CD14-positive monocyte (primary cell): ENCODE measurements around the gene CEACAM16. TPM values are rescaled to one million over a fixed set of nuclear protein-coding genes. Genes with fewer than 3 reads are reported as not detected.

Experiments
- DNase-seq, 3 donors: peaks; one replicate each; pipeline ENCODE4 v3.0.0-alpha.2; 2011 to 2022
- H2AFZ ChIP-seq: 2 replicates; pipeline ENCODE4 v1.6.0; 2012; ENCODE audit warnings: mild to moderate bottlenecking, low read depth, low read length, inconsistent platforms; ENCODE audit not compliant: insufficient read depth, poor library complexity, severe bottlenecking
- H3K27ac ChIP-seq, 2 donors: 1 replicate in 1 of 2; 2 replicates in 1 of 2; pipeline ENCODE4 v1.5.1; 2012 to 2013; ENCODE audit warnings: low read length in 2 of 2, control low read depth in 1 of 2, inconsistent platforms in 1 of 2, low read depth in 1 of 2, mild to moderate bottlenecking in 1 of 2
- H3K27me3 ChIP-seq, 2 donors: one replicate each; pipeline versions ENCODE4 v1.6.0 to v1.6.1; 2011 to 2013; ENCODE audit warnings: low read length in 2 of 2; ENCODE audit not compliant: control insufficient read depth in 2 of 2, insufficient read depth in 2 of 2
- H3K36me3 ChIP-seq, 2 donors: replicated peaks in 1 of 2; 1 replicate in 1 of 2; 2 replicates in 1 of 2; pipeline versions ENCODE4 v1.5.1 to v1.6.1; 2012 to 2013; ENCODE audit warnings: low read length in 2 of 2, control low read depth in 1 of 2, inconsistent platforms in 1 of 2, mild to moderate bottlenecking in 1 of 2; ENCODE audit not compliant: insufficient read depth in 2 of 2, control insufficient read depth in 1 of 2
- H3K4me1 ChIP-seq, 2 donors: 1 replicate in 1 of 2; 2 replicates in 1 of 2; pipeline versions ENCODE4 v1.5.1 to v1.6.1; 2012 to 2013; ENCODE audit warnings: low read length in 2 of 2, control low read depth in 1 of 2, inconsistent platforms in 1 of 2, mild to moderate bottlenecking in 1 of 2, moderate library complexity in 1 of 2; ENCODE audit not compliant: insufficient read depth in 2 of 2, control insufficient read depth in 1 of 2
- H3K4me2 ChIP-seq: replicated peaks from 2 replicates; pipeline ENCODE3; 2012; ENCODE audit warnings: low read length, moderate library complexity, mild to moderate bottlenecking; ENCODE audit not compliant: poor library complexity, severe bottlenecking; ENCODE audit errors: extremely low read depth
- H3K4me3 ChIP-seq, 3 experiments: fragments of 200-600 bp in 1 of 3; sonication (generic) in 1 of 3; replicated peaks in 1 of 3; 1 replicate in 2 of 3; 2 replicates in 1 of 3; pipeline ENCODE4 v1.5.1; 2011 to 2013; ENCODE audit warnings: low read length in 3 of 3, mild to moderate bottlenecking in 3 of 3, control low read depth in 2 of 3, low read depth in 2 of 3, inconsistent platforms in 1 of 3, moderate library complexity in 1 of 3
- H3K79me2 ChIP-seq: 2 replicates; pipeline ENCODE4 v1.6.0; 2012; ENCODE audit warnings: mild to moderate bottlenecking, control low read depth, inconsistent platforms, low read length, moderate library complexity; ENCODE audit not compliant: insufficient read depth
- H3K9ac ChIP-seq: 2 replicates; pipeline ENCODE4 v1.6.0; 2017; ENCODE audit warnings: low read length, mild to moderate bottlenecking; ENCODE audit not compliant: insufficient read depth, poor library complexity, severe bottlenecking
- H3K9me3 ChIP-seq, 2 donors: replicated peaks in 1 of 2; 1 replicate in 1 of 2; 2 replicates in 1 of 2; pipeline versions ENCODE4 v1.5.1 to v1.6.1; 2012 to 2013; ENCODE audit warnings: low read length in 2 of 2, control low read depth in 1 of 2; ENCODE audit not compliant: control insufficient read depth in 1 of 2, insufficient read depth in 1 of 2
- H4K20me1 ChIP-seq: 2 replicates; pipeline ENCODE4 v1.6.0; 2012; ENCODE audit warnings: mild to moderate bottlenecking, low read length, control low read depth, moderate library complexity; ENCODE audit not compliant: insufficient read depth
- H3K27ac Mint-ChIP-seq, 7 donors: one replicate each; pipeline ENCODE4 v1.8.0; 2020; ENCODE audit warnings: mild to moderate bottlenecking in 7 of 7, mixed read lengths in 7 of 7, moderate library complexity in 6 of 7, inconsistent platforms in 2 of 7
- H3K27me3 Mint-ChIP-seq, 3 donors: one replicate each; pipeline ENCODE4 v1.8.0; 2021 to 2022; ENCODE audit warnings: low read depth in 3 of 3, mild to moderate bottlenecking in 3 of 3, mixed read lengths in 3 of 3, moderate library complexity in 3 of 3, inconsistent platforms in 1 of 3
- H3K36me3 Mint-ChIP-seq, 2 donors: one replicate each; pipeline ENCODE4 v1.8.0; 2020; ENCODE audit warnings: mixed read lengths in 2 of 2, inconsistent platforms in 1 of 2, mild to moderate bottlenecking in 1 of 2
- H3K4me1 Mint-ChIP-seq: one replicate; pipeline ENCODE4 v1.8.0; 2020; ENCODE audit warnings: mild to moderate bottlenecking, mixed read lengths
- H3K4me3 Mint-ChIP-seq, 2 donors: one replicate each; pipeline ENCODE4 v1.8.0; 2020; ENCODE audit warnings: mild to moderate bottlenecking in 2 of 2, mixed read lengths in 2 of 2, moderate library complexity in 1 of 2
- H3K9me3 Mint-ChIP-seq, 7 donors: one replicate each; pipeline ENCODE4 v1.8.0; 2020 to 2022; ENCODE audit warnings: mixed read lengths in 7 of 7, mild to moderate bottlenecking in 6 of 7, moderate library complexity in 6 of 7, inconsistent platforms in 2 of 7
- CTCF ChIP-seq: fragments of 200-600 bp; IDR thresholded peaks from one replicate; pipeline ENCODE4 v1.8.0; 2022; ENCODE audit warnings: antibody characterized with exemption, mild to moderate bottlenecking
- WGBS: methylation state at CpG from one replicate; pipeline ENCODE4 v1.1.5; 2013; ENCODE audit warnings: missing lambda C conversion rate; ENCODE audit not compliant: insufficient coverage; 5-methylcytosine and 5-hydroxymethylcytosine counted together
- intact Hi-C, 2 donors: fragments of 100-400 bp; cut with micrococcal nuclease; formaldehyde crosslinking; loops; one replicate each; pipeline versions ENCODE4 v1.15.0 to v1.15.1; 2023
- polyA plus RNA-seq, 3 donors: library from polyadenylated mRNA; depleted of rRNA in 1 of 3; unstranded in 2 of 3; stranded (reverse) in 1 of 3; fragments of 300-500 nt in 2 of 3; fragments of >200 nt in 1 of 3; fragmentation: Illumina TruSeq in 2 of 3; gene quantifications; 1 replicate in 2 of 3; 2 replicates in 1 of 3; pipeline ENCODE4 v1.2.3, GENCODE V29; 2012 to 2021

Gene CEACAM16
- polyA plus RNA-seq, 3 donors = not detected

DNA sequence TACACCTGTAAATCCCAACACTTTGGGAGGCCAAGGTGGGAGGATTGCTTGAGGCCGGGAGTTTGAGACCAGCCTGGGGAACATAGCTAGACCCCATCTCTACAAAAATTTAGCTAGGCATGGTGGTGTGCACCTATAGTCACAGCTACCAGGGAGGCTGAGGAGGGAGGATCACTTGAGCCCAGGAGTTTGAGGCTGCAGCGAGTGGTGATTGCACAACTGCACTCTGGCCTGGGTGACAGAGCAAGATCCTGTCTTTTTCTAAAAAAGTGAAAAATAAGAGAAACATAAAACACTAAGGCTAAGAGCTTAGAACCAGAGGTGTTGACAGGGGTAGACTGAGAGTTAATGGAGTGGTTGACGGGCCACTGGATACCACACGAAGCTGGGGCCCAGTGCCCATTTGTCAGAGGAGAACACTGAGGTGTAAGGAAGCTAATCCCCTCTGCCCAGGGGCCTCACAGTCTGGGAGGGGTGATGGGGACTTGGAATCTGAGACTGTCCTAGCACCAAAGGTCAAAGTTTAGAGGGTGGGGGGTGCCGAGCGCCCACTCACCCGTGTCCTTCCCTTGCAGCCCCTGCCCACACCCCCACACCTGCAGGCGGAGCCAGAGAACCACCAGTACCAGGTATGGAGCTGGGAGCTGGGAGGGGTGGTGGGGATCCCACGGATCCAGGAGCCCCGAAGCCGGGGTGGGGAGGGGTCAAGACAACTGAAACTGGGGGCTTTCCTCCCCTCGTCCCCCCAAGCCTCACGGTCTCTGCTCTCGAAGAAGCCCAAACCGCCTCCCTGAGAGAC, 16.8 kb upstream of the CEACAM16 start:
- no peak overlapping the region for H3K4me2 ChIP-seq

GRCh38 chr19:44682807-44683206, 16.1 kb upstream of the CEACAM16 start:
- peaks cover 54% of the 10 kb centered on the region for H3K4me1 Mint-ChIP-seq
- peak in 2 of 3 donors; percentile 23 to 26 for DNase-seq
- H3K4me3 Mint-ChIP-seq = peak overlapping the region in 1 of 2 donors; percentile 32
- Histone ChIP-seq H3K79me2 (no peaks in the 10 kb centered on the region), H2AFZ (no peak overlapping the region), H3K27ac (no peak overlapping the region), H3K9ac (no peak overlapping the region), H3K4me2 (no peak overlapping the region), H3K4me1 (peaks cover 56 to 59% of the 10 kb centered on the region in 2 donors), H3K36me3 (no peaks in the 10 kb centered on the region), H4K20me1 (no peaks in the 10 kb centered on the region), H3K4me3 (no peak overlapping the region), H3K9me3 (no peaks in the 10 kb centered on the region), H3K27me3 (no peaks in the 10 kb centered on the region)
- peaks cover 0 to 5% (median 0%) of the 10 kb centered on the region in 3 donors for H3K27me3 Mint-ChIP-seq
- intact Hi-C loops = loop anchor here in 1 of 2 donors (10.0 kb wide), 1 partner anchor 162 kb away; the partner anchor contains the start of gene NECTIN2
- H3K36me3 Mint-ChIP-seq = peaks cover 3 to 8% of the 10 kb centered on the region in 2 donors
- WGBS = 91% methylated on average over 2 of the region's 2 CpGs
- peak overlapping the region in 5 of 7 donors; percentile 10 to 73 (median 51) for H3K27ac Mint-ChIP-seq
- peaks cover 0 to 5% (median 0%) of the 10 kb centered on the region in 7 donors for H3K9me3 Mint-ChIP-seq
- TF ChIP-seq CTCF = no peak

More for the DNA sequence above, 16.8 kb upstream of the CEACAM16 start:
- peaks cover 3 to 8% of the 10 kb centered on the region in 2 donors for H3K36me3 Mint-ChIP-seq
- H4K20me1 ChIP-seq = no peaks in the 10 kb centered on the region
- no peaks in the 10 kb centered on the region for H3K27me3 ChIP-seq
- no peaks in the 10 kb centered on the region for H3K79me2 ChIP-seq
- H3K4me1 Mint-ChIP-seq = peaks cover 52% of the 10 kb centered on the region
- H3K4me3 ChIP-seq = no peak overlapping the region
- no peaks in the 10 kb centered on the region for H3K9me3 ChIP-seq
- no peak overlapping the region for H3K4me3 Mint-ChIP-seq
- DNase-seq = no peak
- peaks cover 52 to 59% of the 10 kb centered on the region in 2 donors for H3K4me1 ChIP-seq
- H3K27ac ChIP-seq = no peak overlapping the region
- H3K9ac ChIP-seq = no peak overlapping the region
- 86% methylated on average over 9 of the region's 15 CpGs for WGBS
- H3K27me3 Mint-ChIP-seq = peaks cover 0 to 5% (median 2%) of the 10 kb centered on the region in 3 donors
- H2AFZ ChIP-seq = no peak overlapping the region
- no peaks in the 10 kb centered on the region for H3K36me3 ChIP-seq
- TF ChIP-seq CTCF = no peak
- peak overlapping the region in 2 of 7 donors; percentile 10 to 72 for H3K27ac Mint-ChIP-seq
- intact Hi-C loops = loop anchor here in 1 of 2 donors (10.0 kb wide), 1 partner anchor 163 kb away; the partner anchor contains the start of gene NECTIN2
- peaks cover 0 to 3% (median 0%) of the 10 kb centered on the region in 7 donors for H3K9me3 Mint-ChIP-seq
